B cell (primary cell): Measurements from ENCODE around the gene C3AR1. TPM values are rescaled to one million over a fixed set of nuclear protein-coding genes. Genes with fewer than 3 reads are reported as not detected.
"Not testable (repeated sequence)": the region's sequence is repeated elsewhere in the genome, so short reads cannot be mapped to it uniquely, and the experiment has no call there.

Experiments used
- ATAC-seq: fragments of 200-7000 bp; cut with Tn5 transposase; one replicate; pipeline ENCODE4 v1.10.0; 2021; ENCODE audit warnings: low read depth, mild to moderate bottlenecking, moderate number of reproducible peaks, moderate library complexity
- CTCF ChIA-PET: fragments of 350-600 bp; sonication (Branson Sonifier 250); formaldehyde crosslinking; loops from one replicate; lab custom pipeline; 2021; ENCODE audit warnings: antibody characterized with exemption, inconsistent platforms; lab: Charles Lee
- POLR2A ChIA-PET: fragments of 350-600 bp; sonication (Branson Sonifier 250); formaldehyde crosslinking; loops from one replicate; lab custom pipeline; 2021; ENCODE audit warnings: antibody characterized with exemption; lab: Charles Lee
- DNase-seq: peaks from one replicate; pipeline ENCODE4 v3.0.0; 2013
- H2AFZ ChIP-seq: 2 replicates; pipeline ENCODE4 v1.6.1; 2012; ENCODE audit warnings: mild to moderate bottlenecking, low read depth, low read length; ENCODE audit not compliant: insufficient read depth, poor library complexity, severe bottlenecking
- H3K27ac ChIP-seq, 2 donors: 1 replicate in 1 of 2; 2 replicates in 1 of 2; pipeline ENCODE4 v1.5.1; 2012 to 2013; ENCODE audit warnings: low read length in 2 of 2, mild to moderate bottlenecking in 2 of 2, moderate library complexity in 1 of 2
- H3K27me3 ChIP-seq, 4 experiments: fragments of 200-600 bp in 1 of 4; sonication (generic) in 1 of 4; replicated peaks in 1 of 4; 1 replicate in 2 of 4; 2 replicates in 2 of 4; pipeline versions ENCODE4 v1.6.1 to v1.7.0; 2013 to 2016; ENCODE audit warnings: low read length in 3 of 4, mild to moderate bottlenecking in 2 of 4, mixed read lengths in 1 of 4, moderate library complexity in 1 of 4; ENCODE audit not compliant: insufficient read depth in 4 of 4, control insufficient read depth in 3 of 4; ENCODE audit errors: control extremely low read depth in 1 of 4
- H3K36me3 ChIP-seq, 2 experiments: replicated peaks in 1 of 2; 1 replicate in 1 of 2; 2 replicates in 1 of 2; pipeline versions ENCODE4 v1.6.1 to v1.7.1; 2013; ENCODE audit warnings: low read length in 1 of 2; ENCODE audit not compliant: insufficient read depth in 2 of 2, control insufficient read depth in 1 of 2; ENCODE audit errors: control extremely low read depth in 1 of 2, extremely low read depth in 1 of 2
- H3K4me1 ChIP-seq, 2 donors: fragments of 200-600 bp in 1 of 2; sonication (generic) in 1 of 2; 1 replicate in 1 of 2; 2 replicates in 1 of 2; pipeline versions ENCODE4 v1.5.1 to v1.6.1; 2013 to 2017; ENCODE audit warnings: low read length in 2 of 2; ENCODE audit not compliant: control insufficient read depth in 2 of 2, insufficient read depth in 2 of 2
- H3K4me2 ChIP-seq: replicated peaks from 2 replicates; pipeline ENCODE3; 2012; ENCODE audit warnings: mild to moderate bottlenecking, low read depth, low read length; ENCODE audit not compliant: poor library complexity, severe bottlenecking
- H3K4me3 ChIP-seq, 5 experiments: fragments of 200-600 bp in 1 of 5; sonication (generic) in 1 of 5; 1 replicate in 3 of 5; 2 replicates in 2 of 5; pipeline versions ENCODE4 v1.5.1 to v1.7.0; 2011 to 2016; ENCODE audit warnings: low read length in 4 of 5, mild to moderate bottlenecking in 4 of 5, low read depth in 2 of 5, control low read depth in 1 of 5, moderate library complexity in 1 of 5; ENCODE audit not compliant: insufficient read depth in 1 of 5; ENCODE audit errors: control extremely low read depth in 1 of 5, extremely low read depth in 1 of 5
- H3K79me2 ChIP-seq: fragments of 200-600 bp; sonication (generic); one replicate; pipeline ENCODE4 v1.6.0; 2016; ENCODE audit warnings: low read length; ENCODE audit not compliant: control insufficient read depth, insufficient read depth
- H3K9ac ChIP-seq: fragments of 200-600 bp; sonication (generic); 2 replicates; pipeline ENCODE4 v1.6.1; 2017; ENCODE audit warnings: mild to moderate bottlenecking, low read length, moderate library complexity
- H3K9me3 ChIP-seq, 3 donors: one replicate each; pipeline versions ENCODE4 v1.6.1 to v1.7.1; 2013; ENCODE audit warnings: low read length in 2 of 3; ENCODE audit not compliant: control insufficient read depth in 2 of 3, insufficient read depth in 1 of 3; ENCODE audit errors: control extremely low read depth in 1 of 3
- H4K20me1 ChIP-seq: 2 replicates; pipeline ENCODE4 v1.6.0; 2012; ENCODE audit warnings: mild to moderate bottlenecking, low read length; ENCODE audit not compliant: insufficient read depth, control insufficient read depth, poor library complexity, severe bottlenecking
- H3K27ac Mint-ChIP-seq: one replicate; pipeline ENCODE4 v1.8.0; 2021; ENCODE audit warnings: mixed read lengths
- H3K27me3 Mint-ChIP-seq: one replicate; pipeline ENCODE4 v1.8.0; 2021; ENCODE audit warnings: mixed read lengths
- H3K4me1 Mint-ChIP-seq: one replicate; pipeline ENCODE4 v1.8.0; 2021; ENCODE audit warnings: mixed read lengths
- H3K4me3 Mint-ChIP-seq: one replicate; pipeline ENCODE4 v1.8.0; 2021; ENCODE audit warnings: mixed read lengths
- H3K9me3 Mint-ChIP-seq: one replicate; pipeline ENCODE4 v1.8.0; 2022; ENCODE audit warnings: mixed read lengths; ENCODE audit not compliant: insufficient read depth
- CTCF ChIP-seq: fragments of 200-600 bp; IDR thresholded peaks from one replicate; pipeline ENCODE4 v1.8.0; 2022; ENCODE audit warnings: antibody characterized with exemption, mild to moderate bottlenecking
- EZH2 ChIP-seq: IDR thresholded peaks from 2 replicates; pipeline ENCODE4 v1.6.1; 2012; ENCODE audit warnings: borderline replicate concordance, low read depth, mild to moderate bottlenecking, moderate library complexity, low read length; ENCODE audit not compliant: insufficient read depth, poor library complexity, severe bottlenecking
- WGBS: methylation state at CpG from one replicate; pipeline ENCODE4 v1.1.5; 2013; ENCODE audit warnings: missing lambda C conversion rate; ENCODE audit not compliant: insufficient coverage; 5-methylcytosine and 5-hydroxymethylcytosine counted together
- intact Hi-C: fragments of 100-400 bp; cut with micrococcal nuclease; formaldehyde crosslinking; loops from one replicate; pipeline ENCODE4 v1.10.0; 2022
- polyA plus RNA-seq: library from polyadenylated mRNA; depleted of rRNA; stranded (reverse); fragments of >200 nt; gene quantifications from 2 replicates; pipeline ENCODE4 v1.2.3, GENCODE V29; 2012
- total RNA-seq, 2 donors: library from RNA; stranded (reverse); fragments of 120-200 nt in 1 of 2; gene quantifications; 1 replicate in 1 of 2; 2 replicates in 1 of 2; pipeline versions ENCODE4 v1.2.3 to v1.2.4, GENCODE V29; 2013 to 2022

Gene C3AR1
- total and polyA plus RNA-seq, 2 donors (not counting 1 experiment from before 2014, with no cell fraction given), result 0.13 to 0.64 TPM

- TF ChIP-seq CTCF, result no peak
- no peak for TF ChIP-seq EZH2
- Mint-ChIP-seq H3K4me1 (peaks cover 38% of the 10 kb centered on the region), H3K4me3 (peak overlapping the region; percentile 53), H3K27me3 (no peaks in the 10 kb centered on the region), H3K9me3 (no peaks in the 10 kb centered on the region), H3K27ac (peak overlapping the region; percentile 59)
- H3K4me3 ChIP-seq, result peak overlapping the region in 1 of 5 experiments; percentile 15
- CTCF ChIA-PET, result interaction anchor here (0.8 to 1.7 kb wide), 2 partner anchors 39 to 43 kb away, joined by 3 to 6 read pairs; no protein-coding TSS in a partner anchor
- POLR2A ChIA-PET, result no interaction called here
- no peaks in the 10 kb centered on the region for H3K27me3 ChIP-seq
- peak overlapping the region; percentile 51 to 55 for H3K27ac ChIP-seq
- WGBS, result 4% methylated on average over 3 of the region's 3 CpGs
- peak overlapping the region; percentile 53 for H2AFZ ChIP-seq
- H3K36me3 ChIP-seq, result peaks cover 7 to 43% of the 10 kb centered on the region in 2 experiments
- DNase-seq, result peak; percentile 46
- ATAC-seq, result no peak
- H3K79me2 ChIP-seq, result peaks cover 51% of the 10 kb centered on the region
- H4K20me1 ChIP-seq, result peaks cover 13% of the 10 kb centered on the region
- H3K9ac ChIP-seq, result peak overlapping the region; percentile 46
- H3K4me2 ChIP-seq, result peak overlapping the region; percentile 58
- H3K4me1 ChIP-seq, result peaks cover 25 to 29% of the 10 kb centered on the region in 2 donors
- no peaks in the 10 kb centered on the region for H3K9me3 ChIP-seq
- intact Hi-C loops, result no loop called here
Measured at GRCh38 chr12:8088574-8088973, 22.4 kb upstream of the C3AR1 start.

GRCh38 chr12:8087666-8088065 is 21.5 kb upstream of the C3AR1 start:
- no peak overlapping the region for H3K4me3 ChIP-seq
- H2AFZ ChIP-seq, result no peak overlapping the region
- H3K79me2 ChIP-seq, result peaks cover 61% of the 10 kb centered on the region
- H3K9me3 Mint-ChIP-seq, result no peaks in the 10 kb centered on the region
- peaks cover 33 to 38% of the 10 kb centered on the region in 2 donors for H3K4me1 ChIP-seq
- peak; percentile 18 for DNase-seq
- peaks cover 13% of the 10 kb centered on the region for H4K20me1 ChIP-seq
- no peak for ATAC-seq
- peak overlapping the region; percentile 58 for H3K4me2 ChIP-seq
- WGBS, result no CpG with 5 or more reads among the region's 2 CpGs
- H3K27ac Mint-ChIP-seq, result peak overlapping the region; percentile 73
- no peaks in the 10 kb centered on the region for H3K27me3 ChIP-seq
- peak overlapping the region; percentile 61 for H3K4me3 Mint-ChIP-seq
- H3K36me3 ChIP-seq, result peaks cover 3 to 34% of the 10 kb centered on the region in 2 experiments
- TF ChIP-seq CTCF (no peak), EZH2 (no peak)
- intact Hi-C loops, result no loop called here
- H3K4me1 Mint-ChIP-seq, result peaks cover 46% of the 10 kb centered on the region
- no peaks in the 10 kb centered on the region for H3K27me3 Mint-ChIP-seq
- ChIA-PET CTCF (interaction anchor here (1.7 kb wide), 1 partner anchor 42 kb away, joined by 6 read pairs; no protein-coding TSS in a partner anchor), POLR2A (no interaction called here)
- no peaks in the 10 kb centered on the region for H3K9me3 ChIP-seq
- H3K9ac ChIP-seq, result peak overlapping the region; percentile 46
- peak overlapping the region; percentile 9 to 55 for H3K27ac ChIP-seq

- ATAC-seq, H3K9me3 Mint-ChIP-seq, H3K27me3 ChIP-seq, H3K27ac ChIP-seq, DNase-seq, H3K36me3 ChIP-seq, H4K20me1 ChIP-seq, H3K9me3 ChIP-seq, POLR2A ChIA-PET, H3K4me2 ChIP-seq, H3K4me3 ChIP-seq, CTCF ChIA-PET, H3K9ac ChIP-seq, H3K27me3 Mint-ChIP-seq, H2AFZ ChIP-seq, intact Hi-C loops: not testable (repeated sequence)
- Histone ChIP-seq H3K4me1 (peaks cover 50 to 52% of the 10 kb centered on the region in 2 donors), H3K79me2 (peaks cover 92% of the 10 kb centered on the region)
- no CpG with 5 or more reads among the region's 3 CpGs for WGBS
- peak overlapping the region; percentile 48 for H3K4me3 Mint-ChIP-seq
- H3K27ac Mint-ChIP-seq, result peak overlapping the region; percentile 74
- H3K4me1 Mint-ChIP-seq, result peaks cover 70% of the 10 kb centered on the region
Measured at GRCh38 chr12:8084351-8084750, 18.2 kb upstream of the C3AR1 start.
